ENCODE data around the gene HMGCS2.

The HMGCS2 gene

DNA sequence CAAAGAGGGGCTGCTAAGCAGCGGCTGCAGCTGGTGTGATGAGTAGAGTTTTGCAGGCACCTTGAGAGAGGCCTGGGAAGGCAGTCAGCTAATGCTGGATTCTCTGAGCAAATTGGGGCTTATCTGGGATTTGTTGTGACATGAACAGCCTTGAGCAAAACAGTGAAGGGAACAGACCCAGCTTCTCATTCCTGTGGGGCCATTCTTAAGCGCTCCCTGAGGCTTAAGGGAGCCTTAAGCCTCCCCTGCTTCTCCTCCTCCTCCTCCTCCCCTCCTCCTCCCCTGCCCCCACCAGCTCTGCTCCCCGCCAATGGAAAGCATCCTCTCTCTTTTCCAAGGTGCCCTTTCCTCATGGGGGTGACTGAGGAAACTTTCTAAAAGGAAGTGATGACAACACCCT is 21.3 kb downstream of the HMGCS2 start:
- H3K4me3 ChIP-seq (ENCODE audit: control insufficient read depth, low read depth, low read length): no peak overlapping the region
- TF ChIP-seq, protein P1, sequence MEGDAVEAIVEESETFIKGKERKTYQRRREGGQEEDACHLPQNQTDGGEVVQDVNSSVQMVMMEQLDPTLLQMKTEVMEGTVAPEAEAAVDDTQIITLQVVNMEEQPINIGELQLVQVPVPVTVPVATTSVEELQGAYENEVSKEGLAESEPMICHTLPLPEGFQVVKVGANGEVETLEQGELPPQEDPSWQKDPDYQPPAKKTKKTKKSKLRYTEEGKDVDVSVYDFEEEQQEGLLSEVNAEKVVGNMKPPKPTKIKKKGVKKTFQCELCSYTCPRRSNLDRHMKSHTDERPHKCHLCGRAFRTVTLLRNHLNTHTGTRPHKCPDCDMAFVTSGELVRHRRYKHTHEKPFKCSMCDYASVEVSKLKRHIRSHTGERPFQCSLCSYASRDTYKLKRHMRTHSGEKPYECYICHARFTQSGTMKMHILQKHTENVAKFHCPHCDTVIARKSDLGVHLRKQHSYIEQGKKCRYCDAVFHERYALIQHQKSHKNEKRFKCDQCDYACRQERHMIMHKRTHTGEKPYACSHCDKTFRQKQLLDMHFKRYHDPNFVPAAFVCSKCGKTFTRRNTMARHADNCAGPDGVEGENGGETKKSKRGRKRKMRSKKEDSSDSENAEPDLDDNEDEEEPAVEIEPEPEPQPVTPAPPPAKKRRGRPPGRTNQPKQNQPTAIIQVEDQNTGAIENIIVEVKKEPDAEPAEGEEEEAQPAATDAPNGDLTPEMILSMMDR (conservative IDR thresholded peaks at IDR 0.05; ENCODE audit: control insufficient read depth, insufficient read depth, low read depth, low read length): no peak
- no peak for DNase-seq (ENCODE audit: low read depth)

DNA sequence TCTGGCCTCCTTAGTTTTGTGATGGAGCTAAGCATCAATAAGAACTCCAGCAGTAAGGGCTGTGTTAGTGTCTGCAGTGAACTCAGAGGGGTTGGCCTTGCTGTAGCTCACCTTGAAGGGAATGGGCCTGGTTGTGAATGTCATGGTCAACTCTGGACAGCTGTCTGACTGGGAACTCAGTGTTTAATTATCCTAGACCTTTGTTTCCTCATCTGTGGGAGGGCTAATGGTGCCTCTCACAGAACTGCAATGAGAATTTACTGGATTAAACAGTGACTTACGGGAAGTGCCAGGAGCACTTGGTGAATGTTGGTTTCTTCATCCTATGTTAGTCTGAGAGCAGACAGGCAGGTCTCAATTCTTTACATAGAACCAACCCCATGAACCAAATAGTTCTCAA is 23.7 kb downstream of the HMGCS2 start:
- TF ChIP-seq, protein P1 (conservative IDR thresholded peaks at IDR 0.05; ENCODE audit: control insufficient read depth, insufficient read depth, low read depth, low read length): no peak

DNA sequence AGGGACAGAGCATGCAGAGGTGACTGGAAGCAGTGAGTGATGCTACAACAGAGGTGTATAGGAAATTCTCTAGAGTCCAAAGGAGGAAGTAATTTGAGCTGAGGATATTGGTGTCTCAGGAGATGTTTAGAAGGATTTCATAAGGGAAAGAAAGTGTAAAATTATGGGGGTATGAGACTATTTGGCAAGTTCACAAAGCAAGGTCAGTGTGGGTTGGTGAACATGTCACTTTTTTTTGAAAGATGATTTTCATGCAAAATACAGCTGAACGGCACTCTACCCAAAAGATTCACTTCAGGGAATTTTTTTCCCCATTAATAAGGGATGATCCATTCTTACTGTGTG is 24.1 kb downstream of the HMGCS2 start:
- TF ChIP-seq, protein P1 (conservative IDR thresholded peaks at IDR 0.05; ENCODE audit: control insufficient read depth, insufficient read depth, low read depth, low read length): no peak
- no peak for DNase-seq (ENCODE audit: low read depth)
- H3K4me3 ChIP-seq (ENCODE audit: control insufficient read depth, low read depth, low read length): no peak overlapping the region

More for the DNA sequence above, 23.7 kb downstream of the HMGCS2 start:
- no peak overlapping the region for H3K4me3 ChIP-seq (ENCODE audit: control insufficient read depth, low read depth, low read length)
- DNase-seq (ENCODE audit: low read depth): no peak

DNA sequence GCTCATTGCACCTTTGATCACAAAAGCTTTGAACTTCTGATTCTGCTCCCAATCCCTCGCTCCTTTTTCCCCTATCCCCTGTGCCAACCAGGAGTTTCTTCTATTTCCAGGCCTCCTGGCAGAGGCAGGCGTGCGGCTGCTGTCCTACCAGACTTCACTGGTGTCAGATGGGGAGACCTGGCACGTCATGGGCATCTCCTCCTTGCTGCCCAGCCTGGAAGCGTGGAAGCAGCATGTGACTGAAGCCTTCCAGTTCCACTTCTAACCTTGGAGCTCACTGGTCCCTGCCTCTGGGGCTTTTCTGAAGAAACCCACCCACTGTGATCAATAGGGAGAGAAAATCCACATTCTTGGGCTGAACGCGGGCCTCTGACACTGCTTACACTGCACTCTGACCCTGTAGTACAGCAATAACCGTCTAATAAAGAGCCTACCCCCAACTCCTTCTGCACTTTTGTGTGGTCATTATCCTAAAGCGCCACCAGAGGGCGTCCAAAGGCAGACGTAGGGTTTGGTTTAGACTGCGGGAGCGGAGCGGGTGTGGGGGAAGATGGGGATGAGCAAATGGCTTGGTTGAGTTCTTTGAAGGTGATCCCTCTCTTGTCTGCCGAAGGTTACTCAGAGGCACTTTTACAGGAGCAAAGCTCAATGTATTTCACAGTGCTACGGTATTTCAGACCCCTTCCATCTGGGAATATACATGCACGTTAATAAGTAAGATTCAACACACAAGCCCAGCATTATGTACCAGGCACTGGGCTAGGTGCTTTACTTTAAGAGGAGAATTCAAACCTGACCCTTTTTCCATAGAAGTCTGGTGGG is 24.7 kb downstream of the HMGCS2 start:
- DNase-seq (ENCODE audit: low read depth): peak; percentile 79
- TF ChIP-seq, protein P1 (conservative IDR thresholded peaks at IDR 0.05; ENCODE audit: control insufficient read depth, insufficient read depth, low read depth, low read length): peak; percentile 90
- no peak overlapping the region for H3K4me3 ChIP-seq (ENCODE audit: control insufficient read depth, low read depth, low read length)

DNA sequence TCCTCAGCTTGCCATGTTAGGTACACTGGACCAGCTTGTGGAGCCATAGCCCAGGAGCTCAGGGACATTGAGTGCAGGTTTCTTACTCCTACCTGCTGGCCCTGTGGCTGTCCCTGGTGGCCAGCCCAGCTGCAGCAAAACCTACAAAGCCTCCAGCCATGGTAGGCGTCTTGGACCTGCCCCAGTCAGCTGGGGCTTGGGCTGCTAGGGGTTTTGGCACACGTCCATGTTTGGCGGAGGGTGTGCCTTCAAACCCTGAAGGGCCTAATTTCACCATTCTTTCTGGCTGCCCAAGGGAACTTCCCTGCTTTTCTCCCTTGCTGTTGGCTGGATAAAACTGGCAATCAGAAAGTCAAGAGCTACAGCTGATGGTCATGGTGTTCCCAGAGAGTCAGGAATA is 25.4 kb downstream of the HMGCS2 start:
- H3K4me3 ChIP-seq (ENCODE audit: control insufficient read depth, low read depth, low read length): no peak overlapping the region
- TF ChIP-seq, protein P1 (conservative IDR thresholded peaks at IDR 0.05; ENCODE audit: control insufficient read depth, insufficient read depth, low read depth, low read length): no peak
- peak; percentile 6 for DNase-seq (ENCODE audit: low read depth)

DNA sequence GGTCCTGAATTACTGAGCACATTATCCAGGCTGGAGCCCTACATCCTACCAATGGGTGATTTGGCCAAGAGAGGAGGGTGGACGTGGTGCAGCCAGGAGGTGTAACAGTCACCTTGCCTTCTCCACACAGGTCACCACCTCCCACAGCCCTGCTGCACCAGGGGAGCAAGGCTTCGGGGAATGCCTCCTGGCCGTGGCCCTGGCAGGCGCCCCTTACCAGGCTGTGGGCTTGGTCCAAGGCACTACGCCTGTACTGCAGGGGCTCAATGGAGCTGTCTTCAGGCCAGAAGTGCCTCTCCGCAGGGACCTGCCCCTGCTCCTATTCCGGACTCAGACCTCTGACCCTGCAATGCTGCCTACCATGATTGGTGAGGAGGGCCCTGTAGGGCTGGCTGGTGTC is 26.0 kb downstream of the HMGCS2 start:
- no peak for DNase-seq (ENCODE audit: low read depth)
- no peak overlapping the region for H3K4me3 ChIP-seq (ENCODE audit: control insufficient read depth, low read depth, low read length)
- TF ChIP-seq, protein P1 (conservative IDR thresholded peaks at IDR 0.05; ENCODE audit: control insufficient read depth, insufficient read depth, low read depth, low read length): no peak
